ENCODE measurements around the gene TFCP2L1.

TFCP2L1 gene

DNA sequence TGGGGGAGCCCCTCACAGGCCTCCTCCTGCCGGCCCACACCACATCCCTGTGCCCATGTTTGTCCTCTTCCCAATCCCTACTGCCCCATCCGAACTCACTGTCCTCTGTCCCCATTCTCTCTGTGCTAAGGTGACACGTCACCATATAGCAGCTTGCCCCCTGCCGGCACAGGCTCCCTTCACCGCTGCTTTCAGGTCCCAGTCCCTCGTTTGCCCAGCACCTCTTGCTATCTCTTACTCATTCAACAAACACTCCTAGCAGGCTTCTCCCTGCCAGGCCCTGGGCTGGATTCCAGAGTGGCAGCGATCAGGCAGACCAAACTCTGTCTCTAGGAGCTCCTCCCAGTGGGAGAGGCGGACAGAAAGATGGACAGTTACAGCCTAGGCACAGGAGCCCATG, 74.3 kb downstream of the TFCP2L1 start:
- TF ChIP-seq CTCF (conservative IDR thresholded peaks at IDR 0.05; ENCODE audit: control insufficient read depth, insufficient read depth, low read depth, low read length): no peak
- DNase-seq (ENCODE audit: low read depth): no peak
- H3K4me3 ChIP-seq (ENCODE audit: control insufficient read depth, low read depth, low read length): no peak overlapping the region

GRCh38 chr2:121209014-121209610, 75.9 kb downstream of the TFCP2L1 start:
- no peak overlapping the region for H3K4me3 ChIP-seq (ENCODE audit: control insufficient read depth, low read depth, low read length)
- no peak for DNase-seq (ENCODE audit: low read depth)
- TF ChIP-seq CTCF (conservative IDR thresholded peaks at IDR 0.05; ENCODE audit: control insufficient read depth, insufficient read depth, low read depth, low read length): no peak

GRCh38 chr2:121207494-121207893, 77.5 kb downstream of the TFCP2L1 start:
- TF ChIP-seq CTCF (conservative IDR thresholded peaks at IDR 0.05; ENCODE audit: control insufficient read depth, insufficient read depth, low read depth, low read length): no peak
- no peak for DNase-seq (ENCODE audit: low read depth)
- H3K4me3 ChIP-seq (ENCODE audit: control insufficient read depth, low read depth, low read length): no peak overlapping the region

- no peak for TF ChIP-seq CTCF (conservative IDR thresholded peaks at IDR 0.05; ENCODE audit: control insufficient read depth, insufficient read depth, low read depth, low read length)
- no peak for DNase-seq (ENCODE audit: low read depth)
Measured at GRCh38 chr2:121205321-121205942, 79.6 kb downstream of the TFCP2L1 start.

GRCh38 chr2:121203591-121204249, 81.3 kb downstream of the TFCP2L1 start:
- H3K4me3 ChIP-seq (ENCODE audit: control insufficient read depth, low read depth, low read length): no peak overlapping the region
- no peak for TF ChIP-seq CTCF (conservative IDR thresholded peaks at IDR 0.05; ENCODE audit: control insufficient read depth, insufficient read depth, low read depth, low read length)
- no peak for DNase-seq (ENCODE audit: low read depth)

More at GRCh38 chr2:121205321-121205942, 79.6 kb downstream of the TFCP2L1 start:
- H3K4me3 ChIP-seq (ENCODE audit: control insufficient read depth, low read depth, low read length): no peak overlapping the region

DNA sequence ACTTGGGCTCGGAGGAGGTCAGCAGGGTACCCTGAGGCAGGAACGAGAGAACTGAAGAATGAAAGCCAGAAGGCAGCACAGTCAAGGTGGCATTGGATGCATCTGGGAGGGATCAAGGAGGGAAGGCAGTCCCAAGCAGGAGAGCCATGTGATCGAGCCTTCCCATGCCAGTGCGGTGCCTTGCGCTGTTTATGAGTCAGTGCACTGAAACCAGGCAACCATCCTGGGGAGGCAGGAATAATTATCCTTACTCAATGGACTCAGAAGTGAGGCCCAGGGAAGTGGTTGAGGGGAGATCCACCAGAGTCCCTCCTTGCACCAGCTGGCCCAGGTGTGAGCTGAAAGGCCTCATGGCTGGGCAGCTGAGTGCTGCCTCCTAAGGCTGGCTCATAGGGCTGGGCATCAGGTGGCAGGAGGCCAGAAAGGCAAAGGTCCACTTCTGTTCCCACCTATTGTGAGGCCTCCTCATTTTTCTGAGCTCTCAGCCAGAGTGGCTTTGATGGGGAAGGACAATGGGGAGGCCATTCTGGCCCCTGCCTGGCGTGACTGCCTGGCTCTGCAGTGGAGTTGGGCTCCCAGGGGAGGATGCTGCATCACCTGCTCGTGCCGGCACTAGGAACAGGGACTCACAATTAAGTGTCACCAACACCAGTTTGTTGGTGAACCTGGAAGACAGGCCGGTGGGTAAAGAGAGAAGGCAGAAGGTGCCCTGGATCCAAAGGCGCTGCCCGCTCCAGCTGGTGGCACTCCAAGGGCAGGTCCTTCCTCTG, 82.3 kb downstream of the TFCP2L1 start:
- TF ChIP-seq CTCF (conservative IDR thresholded peaks at IDR 0.05; ENCODE audit: control insufficient read depth, insufficient read depth, low read depth, low read length): no peak
- no peak for DNase-seq (ENCODE audit: low read depth)

More for the DNA sequence above, 82.3 kb downstream of the TFCP2L1 start:
- H3K4me3 ChIP-seq (ENCODE audit: control insufficient read depth, low read depth, low read length): no peak overlapping the region

All from fibroblast of mammary gland (primary cell).